ENCODE measurements around the gene PITPNC1. TPM values are rescaled to one million over a fixed set of nuclear protein-coding genes. Genes with fewer than 3 reads are reported as not detected.
"Not testable (repeated sequence)": the region's sequence is repeated elsewhere in the genome, so short reads cannot be mapped to it uniquely, and the experiment has no call there.

PITPNC1 gene
- polyA plus RNA-seq, 3 donors = 25.7 to 27.6 (median 27.3) TPM

- DNase-seq (ENCODE audit: low read depth in 3 of 3, low spot score in 2 of 3) = no peak
Observed at GRCh38 chr17:67566656-67567055, 189.6 kb downstream of the PITPNC1 start.

GRCh38 chr17:67569015-67569451, 192.0 kb downstream of the PITPNC1 start:
- DNase-seq (ENCODE audit: low read depth in 3 of 3, low spot score in 2 of 3) = no peak

GRCh38 chr17:67569873-67570272, 192.8 kb downstream of the PITPNC1 start:
- no peak for DNase-seq (ENCODE audit: low read depth in 3 of 3, low spot score in 2 of 3)

- DNase-seq (ENCODE audit: low read depth in 3 of 3, low spot score in 2 of 3) = no peak
Observed at GRCh38 chr17:67570797-67571196, 193.7 kb downstream of the PITPNC1 start.

GRCh38 chr17:67571478-67571877, 194.4 kb downstream of the PITPNC1 start:
- DNase-seq (ENCODE audit: low read depth in 3 of 3, low spot score in 2 of 3) = no peak

GRCh38 chr17:67573987-67574657, 197.0 kb downstream of the PITPNC1 start:
- no peak for DNase-seq (ENCODE audit: low read depth in 3 of 3, low spot score in 2 of 3)

- DNase-seq (ENCODE audit: low read depth in 3 of 3, low spot score in 2 of 3) = no peak
Observed at GRCh38 chr17:67574658-67575293, 197.7 kb downstream of the PITPNC1 start.

GRCh38 chr17:67575325-67575724, 198.2 kb downstream of the PITPNC1 start:
- DNase-seq (ENCODE audit: low read depth in 3 of 3, low spot score in 2 of 3) = peak; percentile 23 to 50 (median 34)

GRCh38 chr17:67576471-67577115, 199.5 kb downstream of the PITPNC1 start:
- DNase-seq (ENCODE audit: low read depth in 3 of 3, low spot score in 2 of 3) = no peak

- no peak for DNase-seq (ENCODE audit: low read depth in 3 of 3, low spot score in 2 of 3)
Observed at GRCh38 chr17:67577429-67578141, 200.5 kb downstream of the PITPNC1 start.

GRCh38 chr17:67578142-67578457, 201.0 kb downstream of the PITPNC1 start:
- no peak for DNase-seq (ENCODE audit: low read depth in 3 of 3, low spot score in 2 of 3)

- DNase-seq (ENCODE audit: low read depth in 3 of 3, low spot score in 2 of 3) = not testable (repeated sequence)
Observed at GRCh38 chr17:67578679-67579405, 201.8 kb downstream of the PITPNC1 start.

- DNase-seq (ENCODE audit: low read depth in 3 of 3, low spot score in 2 of 3) = peak in 2 of 3 donors; percentile 31
Observed at GRCh38 chr17:67582673-67583081, 205.6 kb downstream of the PITPNC1 start.

- no peak for DNase-seq (ENCODE audit: low read depth in 3 of 3, low spot score in 2 of 3)
Observed at GRCh38 chr17:67585077-67585602, 208.1 kb downstream of the PITPNC1 start.

GRCh38 chr17:67588326-67588725, 211.2 kb downstream of the PITPNC1 start:
- no peak for DNase-seq (ENCODE audit: low read depth in 3 of 3, low spot score in 2 of 3)

GRCh38 chr17:67594115-67594880, 217.2 kb downstream of the PITPNC1 start:
- DNase-seq (ENCODE audit: low read depth in 3 of 3, low spot score in 2 of 3) = no peak

GRCh38 chr17:67600408-67600807, 223.3 kb downstream of the PITPNC1 start:
- DNase-seq (ENCODE audit: low read depth in 3 of 3, low spot score in 2 of 3) = no peak

- no peak for DNase-seq (ENCODE audit: low read depth in 3 of 3, low spot score in 2 of 3)
Observed at GRCh38 chr17:67601897-67602296, 224.8 kb downstream of the PITPNC1 start.

- DNase-seq (ENCODE audit: low read depth in 3 of 3, low spot score in 2 of 3) = no peak
Observed at GRCh38 chr17:67602444-67602843, 225.4 kb downstream of the PITPNC1 start.

- DNase-seq (ENCODE audit: low read depth in 3 of 3, low spot score in 2 of 3) = no peak
Observed at GRCh38 chr17:67602974-67603373, 225.9 kb downstream of the PITPNC1 start.
